ENCODE results near the gene CLSTN2. TPM values are rescaled to one million over a fixed set of nuclear protein-coding genes. Genes with fewer than 3 reads are reported as not detected.

The CLSTN2 gene
- total RNA-seq, 1 donor, result not detected

DNA sequence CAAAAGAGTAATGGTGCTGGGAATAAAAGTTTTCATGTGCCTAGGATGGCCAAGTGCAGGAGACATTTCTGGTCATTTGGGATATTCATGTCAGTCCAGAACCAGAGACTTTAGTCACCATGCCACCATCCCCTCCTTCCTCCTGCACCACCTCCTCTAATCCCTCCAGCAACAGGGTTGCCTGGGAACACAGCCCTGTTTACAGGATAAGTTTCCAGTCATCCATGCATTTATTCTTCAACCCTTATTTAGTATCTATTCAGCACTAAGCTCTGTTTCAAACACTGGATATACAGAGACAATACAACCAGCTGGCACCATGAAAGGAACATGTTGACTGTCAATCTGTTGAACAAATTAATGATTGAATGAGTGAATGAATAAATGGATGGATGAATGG, 211.7 kb downstream of the CLSTN2 start:
- Histone ChIP-seq H3K4me3 (ENCODE audit: low read length) (no peak overlapping the region), H3K9me3 (ENCODE audit: low read depth, low read length) (no peaks in the 10 kb centered on the region), H3K27me3 (ENCODE audit: insufficient read depth, low read length) (no peaks in the 10 kb centered on the region), H3K4me1 (ENCODE audit: insufficient read depth, low read length) (no peaks in the 10 kb centered on the region)

DNA sequence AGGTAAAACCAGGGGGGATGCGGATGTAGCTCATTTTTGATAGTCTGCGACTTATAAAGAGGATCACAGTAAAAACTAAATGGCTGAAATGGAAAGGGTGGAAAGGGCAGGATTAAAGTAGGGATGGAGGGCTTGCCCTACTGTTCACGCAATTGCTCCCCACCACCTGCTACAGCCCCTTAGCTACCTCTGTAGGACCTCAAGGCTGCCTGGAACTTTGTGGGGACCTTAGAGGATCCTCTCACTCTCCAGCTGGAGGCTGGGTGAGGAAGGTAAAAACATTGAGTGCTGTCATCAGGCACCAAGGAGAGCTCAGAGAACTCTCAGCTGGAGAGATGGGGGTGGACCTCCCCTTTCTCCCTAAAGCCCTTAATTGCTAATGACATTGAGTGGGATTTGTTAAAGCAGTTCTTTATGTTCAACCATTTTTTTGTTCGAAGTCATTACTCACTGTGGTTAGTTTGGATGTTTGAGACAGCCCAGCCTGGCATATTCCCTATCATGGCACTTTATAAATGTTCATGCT, 213.0 kb downstream of the CLSTN2 start:
- Histone ChIP-seq H3K27me3 (ENCODE audit: insufficient read depth, low read length) (no peaks in the 10 kb centered on the region), H3K4me1 (ENCODE audit: insufficient read depth, low read length) (no peaks in the 10 kb centered on the region), H3K9me3 (ENCODE audit: low read depth, low read length) (no peaks in the 10 kb centered on the region), H3K4me3 (ENCODE audit: low read length) (no peak overlapping the region)

GRCh38 chr3:140148824-140149390, 213.9 kb downstream of the CLSTN2 start:
- H3K9me3 ChIP-seq (ENCODE audit: low read depth, low read length), result no peaks in the 10 kb centered on the region
- H3K4me1 ChIP-seq (ENCODE audit: insufficient read depth, low read length), result no peaks in the 10 kb centered on the region

GRCh38 chr3:140151321-140151720, 216.3 kb downstream of the CLSTN2 start:
- no peak overlapping the region for H3K4me3 ChIP-seq (ENCODE audit: low read length)
- H3K4me1 ChIP-seq (ENCODE audit: insufficient read depth, low read length), result no peaks in the 10 kb centered on the region
- no peaks in the 10 kb centered on the region for H3K27me3 ChIP-seq (ENCODE audit: insufficient read depth, low read length)
- no peaks in the 10 kb centered on the region for H3K9me3 ChIP-seq (ENCODE audit: low read depth, low read length)

More at GRCh38 chr3:140148824-140149390, 213.9 kb downstream of the CLSTN2 start:
- Histone ChIP-seq H3K4me3 (ENCODE audit: low read length) (no peak overlapping the region), H3K27me3 (ENCODE audit: insufficient read depth, low read length) (no peaks in the 10 kb centered on the region)

DNA sequence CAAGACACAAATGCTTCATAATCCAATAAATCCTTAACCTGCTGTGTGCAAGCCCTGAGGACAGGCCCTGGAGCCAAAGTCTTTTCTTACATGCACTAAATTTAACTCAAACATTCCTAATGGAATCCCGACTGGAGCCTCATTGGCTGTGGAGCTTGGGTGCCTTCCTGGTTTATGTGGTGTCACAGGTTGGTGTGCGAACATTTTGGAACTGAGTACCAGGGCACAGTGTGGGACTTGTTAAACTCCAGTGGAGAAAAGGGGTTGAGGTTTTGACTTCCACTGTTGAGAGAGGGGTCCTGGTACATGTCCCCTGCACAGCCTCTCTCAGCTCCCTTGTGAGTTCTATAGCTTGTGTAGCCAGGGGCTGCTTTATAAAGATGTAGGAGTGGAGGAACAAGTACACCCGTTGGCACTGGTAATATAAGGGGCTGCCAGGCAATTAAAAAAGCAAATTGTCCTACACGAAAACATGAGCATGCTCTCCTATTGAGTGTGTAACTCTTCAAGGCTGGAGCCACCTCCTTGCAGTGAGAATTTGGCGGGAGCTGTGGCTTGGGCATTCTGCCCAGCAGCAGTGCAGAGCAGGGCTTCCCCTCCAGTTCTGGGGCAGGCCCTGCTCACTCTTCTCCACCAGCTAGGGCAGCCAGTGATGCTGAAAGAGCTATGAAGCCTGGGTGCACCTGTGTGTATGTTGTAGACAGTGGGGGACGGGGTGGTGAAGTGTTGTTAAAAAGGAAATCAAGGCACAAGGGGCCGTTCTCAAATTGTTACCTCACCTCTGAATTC, 218.1 kb downstream of the CLSTN2 start:
- Histone ChIP-seq H3K4me3 (ENCODE audit: low read length) (no peak overlapping the region), H3K9me3 (ENCODE audit: low read depth, low read length) (no peaks in the 10 kb centered on the region), H3K27me3 (ENCODE audit: insufficient read depth, low read length) (no peaks in the 10 kb centered on the region), H3K4me1 (ENCODE audit: insufficient read depth, low read length) (no peaks in the 10 kb centered on the region)

- no peak overlapping the region for H3K4me3 ChIP-seq (ENCODE audit: low read length)
- no peaks in the 10 kb centered on the region for H3K4me1 ChIP-seq (ENCODE audit: insufficient read depth, low read length)
- no peaks in the 10 kb centered on the region for H3K27me3 ChIP-seq (ENCODE audit: insufficient read depth, low read length)
- no peaks in the 10 kb centered on the region for H3K9me3 ChIP-seq (ENCODE audit: low read depth, low read length)
These were observed 218.8 kb downstream of the CLSTN2 start for GRCh38 chr3:140153736-140154135.

GRCh38 chr3:140157161-140157560, 222.2 kb downstream of the CLSTN2 start:
- Histone ChIP-seq H3K9me3 (ENCODE audit: low read depth, low read length) (no peaks in the 10 kb centered on the region), H3K27me3 (ENCODE audit: insufficient read depth, low read length) (no peaks in the 10 kb centered on the region), H3K4me3 (ENCODE audit: low read length) (no peak overlapping the region), H3K4me1 (ENCODE audit: insufficient read depth, low read length) (no peaks in the 10 kb centered on the region)

- Histone ChIP-seq H3K4me1 (ENCODE audit: insufficient read depth, low read length) (no peaks in the 10 kb centered on the region), H3K27me3 (ENCODE audit: insufficient read depth, low read length) (no peaks in the 10 kb centered on the region), H3K4me3 (ENCODE audit: low read length) (no peak overlapping the region), H3K9me3 (ENCODE audit: low read depth, low read length) (no peaks in the 10 kb centered on the region)
These were observed 224.7 kb downstream of the CLSTN2 start for GRCh38 chr3:140159646-140160045.

GRCh38 chr3:140160553-140160952, 225.6 kb downstream of the CLSTN2 start:
- Histone ChIP-seq H3K9me3 (ENCODE audit: low read depth, low read length) (no peaks in the 10 kb centered on the region), H3K27me3 (ENCODE audit: insufficient read depth, low read length) (no peaks in the 10 kb centered on the region), H3K4me3 (ENCODE audit: low read length) (no peak overlapping the region), H3K4me1 (ENCODE audit: insufficient read depth, low read length) (no peaks in the 10 kb centered on the region)

DNA sequence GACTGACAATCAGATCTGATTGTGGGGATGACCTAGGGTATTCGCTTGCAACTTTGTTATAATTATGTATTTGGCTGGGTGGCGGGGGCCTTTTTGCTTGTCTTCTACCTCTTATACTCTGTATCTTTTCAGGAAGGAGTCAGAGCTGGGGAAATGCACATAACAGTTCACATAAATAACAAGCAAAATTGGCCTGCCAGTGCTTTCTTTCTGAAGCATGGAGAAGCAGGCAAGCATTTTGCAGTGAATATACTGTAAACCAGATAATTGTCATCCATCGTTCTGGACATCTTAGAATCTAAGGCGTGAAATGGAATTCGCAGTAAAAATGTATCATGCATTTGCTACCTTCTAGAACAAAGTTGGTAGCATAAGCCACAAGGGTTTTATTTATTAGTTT, 227.6 kb downstream of the CLSTN2 start:
- Histone ChIP-seq H3K4me1 (ENCODE audit: insufficient read depth, low read length) (no peaks in the 10 kb centered on the region), H3K27me3 (ENCODE audit: insufficient read depth, low read length) (no peaks in the 10 kb centered on the region), H3K9me3 (ENCODE audit: low read depth, low read length) (no peaks in the 10 kb centered on the region), H3K4me3 (ENCODE audit: low read length) (no peak overlapping the region)

DNA sequence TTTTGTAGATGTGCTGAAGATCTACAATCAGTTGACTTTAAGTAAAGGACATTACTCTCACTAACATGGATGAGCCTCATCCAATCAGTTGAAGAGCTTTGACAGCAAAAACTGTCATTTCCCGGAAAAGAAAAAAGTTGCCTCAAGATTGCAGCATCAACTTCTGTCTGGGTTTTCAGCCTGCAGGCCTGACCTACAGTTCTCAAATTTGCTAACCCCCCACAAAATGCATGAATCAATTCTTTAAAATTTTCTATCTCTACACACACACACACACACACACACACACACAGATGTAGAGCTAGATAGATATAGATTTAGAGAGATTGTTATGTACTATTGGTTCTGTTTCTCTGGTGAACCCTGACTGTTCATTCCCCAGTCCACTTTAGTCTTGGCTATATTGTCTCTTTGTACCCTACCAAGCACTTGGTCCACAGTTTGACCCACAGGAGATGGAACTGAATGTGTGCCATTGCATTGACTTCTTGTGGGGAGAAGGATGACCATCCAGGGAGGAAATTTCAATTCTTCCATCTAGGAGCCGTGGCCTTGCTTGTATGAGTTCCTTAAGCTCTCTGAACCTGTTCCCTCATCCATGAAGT, 228.3 kb downstream of the CLSTN2 start:
- no peaks in the 10 kb centered on the region for H3K27me3 ChIP-seq (ENCODE audit: insufficient read depth, low read length)
- H3K4me3 ChIP-seq (ENCODE audit: low read length), result no peak overlapping the region
- no peaks in the 10 kb centered on the region for H3K9me3 ChIP-seq (ENCODE audit: low read depth, low read length)
- H3K4me1 ChIP-seq (ENCODE audit: insufficient read depth, low read length), result no peaks in the 10 kb centered on the region

- Histone ChIP-seq H3K4me3 (ENCODE audit: low read length) (no peak overlapping the region), H3K27me3 (ENCODE audit: insufficient read depth, low read length) (no peaks in the 10 kb centered on the region), H3K9me3 (ENCODE audit: low read depth, low read length) (no peaks in the 10 kb centered on the region), H3K4me1 (ENCODE audit: insufficient read depth, low read length) (no peaks in the 10 kb centered on the region)
These were observed 229.2 kb downstream of the CLSTN2 start for GRCh38 chr3:140164156-140164555.

DNA sequence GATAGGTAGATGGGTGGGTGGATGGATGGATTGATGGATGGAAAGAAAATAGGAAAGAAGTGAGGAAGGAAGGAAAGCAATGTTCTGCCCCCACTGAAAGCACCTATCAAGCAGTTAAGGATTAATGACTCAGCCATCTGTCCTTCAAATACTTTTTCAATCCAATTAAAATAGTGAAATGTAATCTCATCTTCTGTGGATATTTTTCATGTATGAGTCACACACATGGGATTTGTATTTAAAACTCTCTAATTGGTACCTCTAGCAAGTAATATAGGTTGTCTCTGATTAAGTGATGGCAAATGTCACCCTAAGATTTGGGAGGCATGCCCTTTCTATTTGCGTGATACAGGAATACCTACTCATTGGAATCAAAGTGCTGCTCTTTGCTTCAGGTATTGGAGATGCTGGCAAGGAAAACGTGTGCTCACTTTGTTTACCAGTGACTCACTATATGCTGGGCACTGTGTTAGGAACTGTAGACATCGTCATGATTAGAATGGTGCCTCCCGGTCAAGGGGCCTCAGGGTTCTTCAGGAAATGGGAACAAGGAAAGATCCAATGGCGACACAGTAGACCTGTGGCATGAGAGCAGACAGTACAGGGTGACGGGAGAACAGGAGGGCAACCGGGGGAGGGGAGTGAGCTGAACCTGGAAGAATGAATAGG, 230.1 kb downstream of the CLSTN2 start:
- Histone ChIP-seq H3K9me3 (ENCODE audit: low read depth, low read length) (no peaks in the 10 kb centered on the region), H3K4me3 (ENCODE audit: low read length) (no peak overlapping the region), H3K4me1 (ENCODE audit: insufficient read depth, low read length) (no peaks in the 10 kb centered on the region), H3K27me3 (ENCODE audit: insufficient read depth, low read length) (no peaks in the 10 kb centered on the region)

- no peak overlapping the region for H3K4me3 ChIP-seq (ENCODE audit: low read length)
- H3K27me3 ChIP-seq (ENCODE audit: insufficient read depth, low read length), result no peaks in the 10 kb centered on the region
- no peaks in the 10 kb centered on the region for H3K9me3 ChIP-seq (ENCODE audit: low read depth, low read length)
- H3K4me1 ChIP-seq (ENCODE audit: insufficient read depth, low read length), result no peaks in the 10 kb centered on the region
These were observed 230.8 kb downstream of the CLSTN2 start for GRCh38 chr3:140165781-140166180.
